ENCODE results near the gene ZNF425. TPM values are rescaled to one million over a fixed set of nuclear protein-coding genes. Genes with fewer than 3 reads are reported as not detected.
A peak's percentile ranks its signal among the peaks of the same experiment; 100 is the strongest.

The ZNF425 gene
- total RNA-seq (1 to 10 TPM in 3 of 4 donors, under 1 TPM in 1; 0.76 to 1.9 (median 1.7) TPM), polyA plus RNA-seq (1 to 10 TPM in 2 of 3 donors, under 1 TPM in 1; 0.66 to 2.5 (median 1.4) TPM)
- long read RNA-seq, donor 1 = 0 reads
- long read RNA-seq, donor 2, transcript ZNF425-201 (4 exons, 3,220 nt) = major isoform, 9 of 10 reads
- long read RNA-seq, donor 2, partial matches to known transcripts = 0 of 10 reads
- long read RNA-seq, donor 2, other reads (novel, unspliced or antisense) = 1 of 10 reads

GRCh38 chr7:149125863-149126661 is at the start of gene ZNF425:
ZNF425 (minus strand) TSS chr7:149126324; CDS start chr7:149126213, 111 bp downstream.
- Histone ChIP-seq H3K9me3 (peaks cover 1% of the 10 kb centered on the region), H3K4me1 (peaks cover 11% of the 10 kb centered on the region), H3K27ac (peak within 1 kb of the TSS; percentile 92), H3K4me3 (peak within 1 kb of the TSS; percentile 91), H3K36me3 (ENCODE audit: insufficient read depth in 1 of 2, low read depth in 1 of 2) (peaks cover 2 to 21% of the 10 kb centered on the region in 2 donors), H3K27me3 (ENCODE audit: insufficient read depth in 3 of 3, low read length in 2 of 3) (no peaks in the 10 kb centered on the region)
- intact Hi-C loops (cut with DNase I) = loop anchor here (2.0 kb wide), 1 partner anchor 35 kb away; the partner anchor contains the start of gene ZNF786 (in 2 of the 2)
- peak; percentile 93 to 97 for DNase-seq
- WGBS, 3 donors = 0 to 1% (median 0%) methylated on average over 69 to 72 of the region's 72 CpGs
- ATAC-seq = peak; percentile 95 to 99 (median 98)
- peak; percentile 93 for TF ChIP-seq CTCF (IDR thresholded peaks at IDR 0.05)

GRCh38 chr7:149175150-149175549 is 49.0 kb upstream of the ZNF425 start:
- Histone ChIP-seq H3K36me3 (ENCODE audit: insufficient read depth in 1 of 2, low read depth in 1 of 2) (peaks cover 17 to 99% of the 10 kb centered on the region in 2 donors), H3K9me3 (no peaks in the 10 kb centered on the region), H3K4me3 (no peak overlapping the region), H3K27ac (no peak overlapping the region), H3K4me1 (no peaks in the 10 kb centered on the region), H3K27me3 (ENCODE audit: insufficient read depth in 3 of 3, low read length in 2 of 3) (no peaks in the 10 kb centered on the region)
- intact Hi-C loops (cut with DNase I) = no loop called here
- WGBS, 3 donors = 93 to 95% (median 95%) methylated on average over 2 of the region's 2 CpGs
- DNase-seq = no peak
- no peak for TF ChIP-seq CTCF (IDR thresholded peaks at IDR 0.05)
- ATAC-seq = no peak

- DNase-seq (no peak), ATAC-seq (no peak)
- Histone ChIP-seq H3K27me3 (ENCODE audit: insufficient read depth in 3 of 3, low read length in 2 of 3) (no peaks in the 10 kb centered on the region), H3K27ac (no peak overlapping the region), H3K4me1 (no peaks in the 10 kb centered on the region), H3K4me3 (no peak overlapping the region), H3K36me3 (ENCODE audit: insufficient read depth in 1 of 2, low read depth in 1 of 2) (peaks cover 11 to 99% of the 10 kb centered on the region in 2 donors), H3K9me3 (no peaks in the 10 kb centered on the region)
- no peak for TF ChIP-seq CTCF (IDR thresholded peaks at IDR 0.05)
- 94 to 98% (median 94%) methylated on average over 1 of the region's 1 CpG for WGBS, 3 donors
- intact Hi-C loops (cut with DNase I) = no loop called here
These were observed 46.4 kb upstream of the ZNF425 start for GRCh38 chr7:149172534-149172920.

- 80 to 87% (median 82%) methylated on average over 9 of the region's 9 CpGs for WGBS, 3 donors
- Histone ChIP-seq H3K4me1 (no peaks in the 10 kb centered on the region), H3K27me3 (ENCODE audit: insufficient read depth in 3 of 3, low read length in 2 of 3) (no peaks in the 10 kb centered on the region), H3K36me3 (ENCODE audit: insufficient read depth in 1 of 2, low read depth in 1 of 2) (peaks cover 12 to 99% of the 10 kb centered on the region in 2 donors), H3K4me3 (no peak overlapping the region), H3K9me3 (no peaks in the 10 kb centered on the region), H3K27ac (no peak overlapping the region)
- no peak for DNase-seq
- no peak for TF ChIP-seq CTCF (IDR thresholded peaks at IDR 0.05)
- intact Hi-C loops (cut with DNase I) = no loop called here
- no peak for ATAC-seq
These were observed 45.9 kb upstream of the ZNF425 start for GRCh38 chr7:149171892-149172533.

Data from psoas muscle (tissue), 8 donors.